SW480 (cell line): ENCODE data around the gene SAMD7.
A peak's percentile ranks its signal among the peaks of the same experiment; 100 is the strongest.

Source experiments
- DNase-seq: peaks from one replicate; pipeline ENCODE4 v3.0.0-alpha.2; 2016; ENCODE audit warnings: low spot score

SAMD7 gene

GRCh38 chr3:169966428-169966950 lies 55.1 kb downstream of the SAMD7 start, which contains the start of gene SEC62:
SEC62 (plus strand) TSS chr3:169966807; CDS start chr3:169966823, 16 bp downstream.
- DNase-seq = peak; percentile 90

- peak; percentile 71 for DNase-seq
Observed at GRCh38 chr3:169966951-169967915, 55.9 kb downstream of the SAMD7 start.

DNA sequence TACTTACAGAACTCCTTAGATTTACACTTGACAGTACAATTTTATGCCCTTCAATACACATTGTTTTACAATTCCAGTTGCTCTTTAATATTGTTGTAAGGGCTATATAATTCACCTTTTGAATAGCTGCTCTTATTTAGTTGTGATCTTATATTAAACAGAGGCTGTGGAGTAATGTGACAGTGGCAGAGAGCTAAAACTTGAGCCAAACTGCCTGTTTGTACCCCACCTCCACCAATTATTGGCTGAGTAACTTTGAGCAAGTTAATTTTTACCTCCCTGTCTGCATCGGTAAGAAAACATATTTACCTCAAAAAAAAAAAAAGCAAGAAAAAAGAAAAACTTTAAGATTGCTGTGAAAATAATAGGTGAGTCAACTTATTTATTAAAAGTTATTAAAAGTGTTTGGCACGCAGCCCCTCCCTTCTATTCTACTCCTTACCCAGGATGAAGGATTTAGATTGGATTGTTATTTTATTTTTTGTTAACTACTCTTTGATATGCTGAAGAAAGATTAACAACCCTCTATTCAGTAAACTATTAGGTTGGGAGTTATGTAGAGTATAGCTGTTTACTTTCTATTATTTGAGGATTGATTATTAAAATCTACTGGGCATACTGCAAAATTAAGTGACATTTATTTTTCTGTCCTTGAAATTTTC lies 57.0 kb downstream of the SAMD7 start:
- no peak for DNase-seq

DNA sequence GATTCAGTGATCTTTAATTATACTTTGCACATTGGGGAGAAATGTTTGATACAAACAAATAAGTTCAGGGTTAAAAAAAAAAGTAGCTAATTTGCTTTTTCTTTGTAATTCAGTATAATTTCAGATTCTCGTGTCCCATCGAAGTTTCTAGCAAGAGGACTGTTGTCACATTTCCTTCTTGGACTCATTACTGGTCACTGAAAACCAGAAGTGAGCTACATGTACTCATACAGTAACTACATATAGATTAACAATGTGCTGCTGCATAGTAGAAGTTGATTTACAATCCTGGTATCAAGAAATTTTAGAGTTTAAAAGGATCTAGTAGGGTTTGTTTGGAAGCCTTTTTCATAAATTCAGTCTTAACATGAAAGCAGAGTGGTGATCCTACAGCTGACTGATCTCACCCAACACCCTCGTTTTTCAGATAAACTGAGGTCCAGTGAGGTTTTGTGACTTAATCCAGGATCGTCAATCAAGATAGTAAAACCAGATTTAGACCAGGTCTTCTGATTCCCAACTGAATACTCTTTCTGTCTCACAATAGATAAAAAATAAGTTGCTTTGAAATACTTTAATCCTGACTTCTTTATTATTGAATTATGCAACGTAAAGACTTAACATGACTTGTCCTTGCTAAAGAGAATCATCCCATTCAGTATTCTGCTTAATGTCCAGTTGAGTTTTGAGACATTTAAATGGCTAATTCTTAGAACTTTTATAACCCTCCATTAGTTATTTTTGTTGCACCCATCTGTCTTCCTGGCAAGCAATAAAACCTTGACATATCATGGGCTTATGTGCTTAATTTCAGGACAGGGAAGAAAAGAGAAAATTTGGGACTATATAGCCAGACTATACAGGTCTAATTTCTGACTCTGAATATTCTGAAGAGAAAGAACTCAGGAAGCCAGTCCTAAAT lies 58.1 kb downstream of the SAMD7 start:
- DNase-seq = no peak

- no peak for DNase-seq
Observed at GRCh38 chr3:169970847-169971246, 59.5 kb downstream of the SAMD7 start.

DNA sequence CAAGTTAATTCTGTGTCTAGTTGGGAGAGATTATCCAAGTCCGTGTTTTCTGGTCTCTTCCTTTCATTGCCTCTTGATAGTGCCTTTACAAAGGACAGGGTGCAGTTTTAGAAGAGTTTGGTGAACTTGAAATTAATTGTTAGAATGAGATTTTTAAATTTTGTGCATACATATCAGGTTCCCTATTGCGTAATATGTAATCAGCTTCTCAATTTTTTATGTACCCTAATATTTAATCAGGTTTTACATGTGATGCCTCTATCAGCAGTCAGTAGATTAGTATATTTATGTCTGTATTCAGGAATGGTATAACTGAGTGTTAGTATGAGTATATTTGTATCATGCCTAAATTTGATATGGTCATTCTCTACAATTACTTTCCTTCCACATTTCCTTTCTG lies 60.1 kb downstream of the SAMD7 start:
- DNase-seq = no peak

DNA sequence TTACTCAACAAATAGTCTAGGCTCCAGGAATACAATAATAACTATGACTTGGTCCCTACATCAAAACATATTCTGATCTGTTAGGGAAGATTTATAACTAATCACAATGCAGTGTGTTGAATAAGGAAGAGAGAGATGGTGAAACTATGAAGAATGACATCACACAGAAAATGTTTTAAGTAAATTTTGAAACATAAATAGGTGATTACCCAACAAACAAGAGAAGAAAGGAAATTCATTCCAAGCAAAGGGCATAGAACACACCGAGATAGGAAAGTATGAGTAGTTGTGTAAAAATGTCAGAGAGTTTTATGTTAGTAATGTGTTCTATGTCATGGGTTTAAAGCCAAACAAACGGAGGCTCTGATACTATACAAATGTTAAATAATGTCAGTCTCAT lies 68.7 kb downstream of the SAMD7 start:
- DNase-seq = no peak

DNA sequence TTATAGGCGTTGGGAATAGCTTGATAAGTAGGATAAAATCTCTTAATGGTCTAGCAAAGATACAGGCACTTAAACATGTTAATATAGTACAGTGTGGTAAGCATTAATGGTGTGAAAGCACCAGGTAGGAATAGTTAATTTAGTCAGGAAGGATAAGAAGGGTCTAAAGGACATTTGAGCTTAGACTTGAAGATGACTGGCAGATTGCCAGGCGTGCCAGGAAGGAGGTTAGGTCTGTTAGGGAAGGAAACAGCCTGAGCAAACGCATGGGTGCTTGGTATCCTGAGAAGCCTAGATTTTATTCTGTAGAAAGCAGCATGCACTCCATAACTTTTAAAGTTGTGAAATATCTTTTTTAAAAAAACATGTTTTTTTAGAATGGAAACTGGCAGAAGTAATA lies 72.9 kb downstream of the SAMD7 start:
- no peak for DNase-seq
